ENCODE results near the gene MYO5B.
A peak's percentile ranks its signal among the peaks of the same experiment; 100 is the strongest.

The MYO5B gene

GRCh38 chr18:49875155-49875554 lies 319.8 kb downstream of the MYO5B start:
- DNase-seq = no peak

GRCh38 chr18:49874238-49874637 lies 320.7 kb downstream of the MYO5B start:
- no peak for DNase-seq

- no peak for DNase-seq
Measured at GRCh38 chr18:49869354-49869753, 325.6 kb downstream of the MYO5B start.

GRCh38 chr18:49866680-49867079 lies 328.3 kb downstream of the MYO5B start:
- DNase-seq = no peak

- no peak for DNase-seq
Measured at GRCh38 chr18:49865401-49865800, 329.5 kb downstream of the MYO5B start.

- DNase-seq = no peak
Measured at GRCh38 chr18:49863769-49864621, 331.0 kb downstream of the MYO5B start.

GRCh38 chr18:49862656-49863385 lies 332.1 kb downstream of the MYO5B start:
- DNase-seq = no peak

- no peak for DNase-seq
Measured at GRCh38 chr18:49861659-49862058, 333.3 kb downstream of the MYO5B start.

- no peak for DNase-seq
Measured at GRCh38 chr18:49859725-49860124, 335.2 kb downstream of the MYO5B start.

- DNase-seq = no peak
Measured at GRCh38 chr18:49859021-49859359, 336.0 kb downstream of the MYO5B start.

GRCh38 chr18:49858309-49859020 lies 336.5 kb downstream of the MYO5B start:
- peak; percentile 34 for DNase-seq

- DNase-seq = no peak
Measured at GRCh38 chr18:49857708-49858107, 337.2 kb downstream of the MYO5B start.

- DNase-seq = no peak
Measured at GRCh38 chr18:49856496-49856895, 338.5 kb downstream of the MYO5B start.

GRCh38 chr18:49855711-49856415 lies 339.1 kb downstream of the MYO5B start:
- no peak for DNase-seq

- no peak for DNase-seq
Measured at GRCh38 chr18:49854681-49855080, 340.3 kb downstream of the MYO5B start.

GRCh38 chr18:49853436-49853835 lies 341.5 kb downstream of the MYO5B start:
- DNase-seq = no peak

GRCh38 chr18:49853011-49853410 lies 341.9 kb downstream of the MYO5B start:
- DNase-seq = no peak

- DNase-seq = no peak
Measured at GRCh38 chr18:49851624-49852023, 343.3 kb downstream of the MYO5B start.

GRCh38 chr18:49850636-49851035 lies 344.3 kb downstream of the MYO5B start:
- DNase-seq = no peak

GRCh38 chr18:49849331-49850217 lies 345.4 kb downstream of the MYO5B start:
- DNase-seq = no peak

- no peak for DNase-seq
Measured at GRCh38 chr18:49848115-49848514, 346.8 kb downstream of the MYO5B start.

- no peak for DNase-seq
Measured at GRCh38 chr18:49847524-49847923, 347.4 kb downstream of the MYO5B start.
